Testis (tissue), 2 donors: Measurements from ENCODE around the gene PAPPA2.

ENCODE experiments used
- POLR2A ChIP-seq: fragments of 450-650 bp; IDR thresholded peaks from one replicate; pipeline ENCODE4 v1.6.1; 2017; ENCODE audit warnings: antibody characterized with exemption, mild to moderate bottlenecking, moderate library complexity
- TF ChIP-seq, protein P1 (sequence below), 3 experiments: fragments of 450-650 bp in 2 of 3; fragments of 200-600 bp in 1 of 3; sonication (generic) in 1 of 3; IDR thresholded peaks; one replicate each; pipeline ENCODE4 v1.5.1; 2016 to 2019; ENCODE audit warnings: antibody characterized with exemption in 3 of 3, mild to moderate bottlenecking in 2 of 3, moderate library complexity in 1 of 3

- TF ChIP-seq POLR2A = no peak
- TF ChIP-seq, protein P1, sequence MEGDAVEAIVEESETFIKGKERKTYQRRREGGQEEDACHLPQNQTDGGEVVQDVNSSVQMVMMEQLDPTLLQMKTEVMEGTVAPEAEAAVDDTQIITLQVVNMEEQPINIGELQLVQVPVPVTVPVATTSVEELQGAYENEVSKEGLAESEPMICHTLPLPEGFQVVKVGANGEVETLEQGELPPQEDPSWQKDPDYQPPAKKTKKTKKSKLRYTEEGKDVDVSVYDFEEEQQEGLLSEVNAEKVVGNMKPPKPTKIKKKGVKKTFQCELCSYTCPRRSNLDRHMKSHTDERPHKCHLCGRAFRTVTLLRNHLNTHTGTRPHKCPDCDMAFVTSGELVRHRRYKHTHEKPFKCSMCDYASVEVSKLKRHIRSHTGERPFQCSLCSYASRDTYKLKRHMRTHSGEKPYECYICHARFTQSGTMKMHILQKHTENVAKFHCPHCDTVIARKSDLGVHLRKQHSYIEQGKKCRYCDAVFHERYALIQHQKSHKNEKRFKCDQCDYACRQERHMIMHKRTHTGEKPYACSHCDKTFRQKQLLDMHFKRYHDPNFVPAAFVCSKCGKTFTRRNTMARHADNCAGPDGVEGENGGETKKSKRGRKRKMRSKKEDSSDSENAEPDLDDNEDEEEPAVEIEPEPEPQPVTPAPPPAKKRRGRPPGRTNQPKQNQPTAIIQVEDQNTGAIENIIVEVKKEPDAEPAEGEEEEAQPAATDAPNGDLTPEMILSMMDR (IDR thresholded peaks at IDR 0.05) = no peak
These were observed 22.8 kb upstream of the PAPPA2 start for GRCh38 chr1:176440176-176440575.
